Activated CD4-positive, alpha-beta T cell treated with anti-CD3 and anti-CD28 coated beads, Interleukin-2, amount 10 ng/mL, durations not matched to agents 7 days and 5 days (primary cell): ENCODE data around the gene CAB39L. TPM values are rescaled to one million over a fixed set of nuclear protein-coding genes. Genes with fewer than 3 reads are reported as not detected.

ENCODE experiments used
- CTCF ChIA-PET: fragments of 350-600 bp; sonication (Branson Sonifier 250); formaldehyde crosslinking; loops from one replicate; lab custom pipeline; 2021; ENCODE audit warnings: antibody characterized with exemption; lab: Charles Lee
- POLR2A ChIA-PET: fragments of 350-600 bp; sonication (Branson Sonifier 250); formaldehyde crosslinking; loops from one replicate; lab custom pipeline; 2021; ENCODE audit warnings: antibody characterized with exemption; lab: Charles Lee
- DNase-seq: peaks from one replicate; pipeline ENCODE4 v3.0.0-alpha.2; 2020
- H3K27ac Mint-ChIP-seq: one replicate; pipeline ENCODE4 v1.8.0; 2021; ENCODE audit warnings: mild to moderate bottlenecking, moderate library complexity, mixed read lengths
- H3K27me3 Mint-ChIP-seq: one replicate; pipeline ENCODE4 v1.8.0; 2021; ENCODE audit warnings: mixed read lengths
- H3K36me3 Mint-ChIP-seq: one replicate; pipeline ENCODE4 v1.8.0; 2021; ENCODE audit warnings: low read depth, mixed read lengths
- H3K4me1 Mint-ChIP-seq: one replicate; pipeline ENCODE4 v1.8.0; 2021; ENCODE audit warnings: mixed read lengths
- H3K4me3 Mint-ChIP-seq: one replicate; pipeline ENCODE4 v1.8.0; 2021; ENCODE audit warnings: mild to moderate bottlenecking, moderate library complexity, mixed read lengths
- H3K9me3 Mint-ChIP-seq: one replicate; pipeline ENCODE4 v1.8.0; 2021; ENCODE audit warnings: mixed read lengths
- total RNA-seq, 2 experiments: library from RNA; stranded (reverse); gene quantifications; one replicate each; pipeline ENCODE4 v1.2.3, GENCODE V29; 2021

Gene CAB39L
- total RNA-seq, 2 experiments from 2014 or later = 3.1 to 3.5 TPM

GRCh38 chr13:49437705-49438104 lies 6.2 kb downstream of the CAB39L start:
- no peak for DNase-seq
- peaks cover 11% of the 10 kb centered on the region for H3K4me1 Mint-ChIP-seq
- POLR2A ChIA-PET = no interaction called here

GRCh38 chr13:49436890-49437289 lies 7.0 kb downstream of the CAB39L start:
- no peak overlapping the region for H3K4me3 Mint-ChIP-seq
- no peak overlapping the region for H3K27ac Mint-ChIP-seq
- H3K4me1 Mint-ChIP-seq = peaks cover 3% of the 10 kb centered on the region
- ChIA-PET CTCF (interaction anchor here (1.3 to 1.6 kb wide), 2 partner anchors 21 to 150 kb away, joined by 3 to 4 read pairs; no protein-coding TSS in a partner anchor), POLR2A (no interaction called here)
- H3K36me3 Mint-ChIP-seq = no peaks in the 10 kb centered on the region
- no peaks in the 10 kb centered on the region for H3K9me3 Mint-ChIP-seq
- no peaks in the 10 kb centered on the region for H3K27me3 Mint-ChIP-seq
- DNase-seq = no peak

More at GRCh38 chr13:49437705-49438104, 6.2 kb downstream of the CAB39L start:
- Mint-ChIP-seq H3K36me3 (no peaks in the 10 kb centered on the region), H3K27ac (no peak overlapping the region), H3K9me3 (no peaks in the 10 kb centered on the region), H3K4me3 (no peak overlapping the region), H3K27me3 (no peaks in the 10 kb centered on the region)
- CTCF ChIA-PET = interaction anchor here (0.9 kb wide), 1 partner anchor 10 kb away, joined by 3 read pairs; no protein-coding TSS in a partner anchor

- Mint-ChIP-seq H3K27ac (no peak overlapping the region), H3K9me3 (no peaks in the 10 kb centered on the region), H3K4me3 (no peak overlapping the region), H3K27me3 (no peaks in the 10 kb centered on the region), H3K4me1 (no peaks in the 10 kb centered on the region), H3K36me3 (no peaks in the 10 kb centered on the region)
- ChIA-PET POLR2A (no interaction called here), CTCF (interaction anchor here (0.6 to 1.6 kb wide), 4 partner anchors 20 to 150 kb away, joined by 3 to 6 read pairs (median 4); no protein-coding TSS in a partner anchor)
- no peak for DNase-seq
Observed at GRCh38 chr13:49435992-49436391, 7.9 kb downstream of the CAB39L start.

GRCh38 chr13:49429121-49429520 lies 14.7 kb downstream of the CAB39L start:
- no peaks in the 10 kb centered on the region for H3K9me3 Mint-ChIP-seq
- no peaks in the 10 kb centered on the region for H3K27me3 Mint-ChIP-seq
- POLR2A ChIA-PET = no interaction called here
- H3K4me1 Mint-ChIP-seq = no peaks in the 10 kb centered on the region
- no peak for DNase-seq
- no peak overlapping the region for H3K4me3 Mint-ChIP-seq
- CTCF ChIA-PET = interaction anchor here (1.2 kb wide), 1 partner anchor 12 kb away, joined by 3 read pairs; no protein-coding TSS in a partner anchor
- no peaks in the 10 kb centered on the region for H3K36me3 Mint-ChIP-seq
- H3K27ac Mint-ChIP-seq = no peak overlapping the region

DNA sequence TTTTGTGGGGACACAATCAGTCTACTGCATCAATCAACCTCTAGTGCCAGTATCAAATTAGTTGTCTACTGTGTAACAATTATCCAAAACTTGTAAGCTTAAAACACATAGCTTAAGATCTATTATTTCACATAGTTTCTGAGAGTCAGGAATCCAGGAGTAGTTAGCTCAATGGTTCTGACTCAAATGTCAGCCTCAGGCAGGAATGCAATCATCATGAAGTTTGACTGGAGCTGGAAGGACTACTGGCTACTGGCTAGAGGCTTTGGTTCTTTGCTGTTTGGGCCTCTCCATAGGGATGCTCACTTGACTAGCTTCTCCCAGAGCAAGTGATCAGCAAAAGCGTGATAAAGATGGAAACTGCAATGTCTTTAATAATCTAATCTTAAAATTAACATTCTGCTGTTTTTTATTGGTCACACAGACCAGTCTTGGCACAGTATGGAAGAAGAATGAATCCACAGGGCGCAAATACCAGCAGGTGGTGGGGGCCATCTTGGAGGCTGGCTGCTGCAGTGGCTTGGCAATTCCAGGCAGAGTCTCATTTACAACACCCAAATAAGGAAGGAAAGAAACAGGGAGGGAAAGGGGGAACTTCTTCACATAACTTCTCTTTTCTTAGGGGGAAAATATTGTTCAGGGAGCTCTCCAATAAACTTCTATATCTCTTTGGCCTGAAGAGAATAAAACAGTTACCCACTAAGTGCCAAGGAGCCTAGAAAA lies 15.7 kb downstream of the CAB39L start:
- Mint-ChIP-seq H3K27me3 (no peaks in the 10 kb centered on the region), H3K4me3 (no peak overlapping the region), H3K36me3 (no peaks in the 10 kb centered on the region), H3K9me3 (no peaks in the 10 kb centered on the region), H3K27ac (no peak overlapping the region), H3K4me1 (no peaks in the 10 kb centered on the region)
- ChIA-PET CTCF (interaction anchor here (0.9 to 1.2 kb wide), 3 partner anchors 9 to 13 kb away, joined by 3 read pairs; no protein-coding TSS in a partner anchor), POLR2A (no interaction called here)
- DNase-seq = no peak

- Mint-ChIP-seq H3K36me3 (no peaks in the 10 kb centered on the region), H3K27ac (no peak overlapping the region), H3K27me3 (no peaks in the 10 kb centered on the region), H3K4me1 (no peaks in the 10 kb centered on the region), H3K9me3 (no peaks in the 10 kb centered on the region), H3K4me3 (no peak overlapping the region)
- ChIA-PET CTCF (no interaction called here), POLR2A (no interaction called here)
- DNase-seq = no peak
Observed at GRCh38 chr13:49424011-49424560, 19.8 kb downstream of the CAB39L start.

- H3K4me3 Mint-ChIP-seq = no peak overlapping the region
- no peaks in the 10 kb centered on the region for H3K9me3 Mint-ChIP-seq
- H3K27ac Mint-ChIP-seq = no peak overlapping the region
- no peaks in the 10 kb centered on the region for H3K27me3 Mint-ChIP-seq
- ChIA-PET POLR2A (no interaction called here), CTCF (interaction anchor here (1.0 to 1.2 kb wide), 2 partner anchors 11 to 22 kb away, joined by 3 to 4 read pairs; partner anchors contain the start of gene CAB39L)
- H3K36me3 Mint-ChIP-seq = no peaks in the 10 kb centered on the region
- H3K4me1 Mint-ChIP-seq = no peaks in the 10 kb centered on the region
- peak; percentile 26 for DNase-seq
Observed at GRCh38 chr13:49421391-49421790, 22.5 kb downstream of the CAB39L start.

DNA sequence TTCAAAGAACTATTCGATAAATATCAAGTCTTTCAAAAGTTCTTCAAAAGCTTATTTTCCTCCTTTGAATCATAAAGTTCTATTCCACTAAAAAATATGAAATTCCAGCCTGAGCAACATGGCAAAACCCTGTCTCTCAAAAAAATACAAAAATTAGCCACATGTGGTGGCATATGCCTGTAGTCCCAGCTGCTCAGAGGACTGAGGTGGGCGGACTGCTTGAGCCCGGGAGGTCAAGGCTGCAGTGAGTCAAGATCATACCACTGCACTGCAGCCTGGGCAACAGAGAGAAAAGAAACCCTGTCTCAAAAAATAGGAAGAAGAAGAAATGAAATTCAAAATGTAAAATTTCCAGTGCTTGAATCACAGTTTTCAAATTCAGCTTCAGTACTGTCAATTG lies 24.6 kb downstream of the CAB39L start:
- Mint-ChIP-seq H3K4me3 (no peak overlapping the region), H3K9me3 (no peaks in the 10 kb centered on the region), H3K4me1 (no peaks in the 10 kb centered on the region), H3K36me3 (no peaks in the 10 kb centered on the region), H3K27ac (no peak overlapping the region), H3K27me3 (no peaks in the 10 kb centered on the region)
- POLR2A ChIA-PET = no interaction called here
- no peak for DNase-seq
- CTCF ChIA-PET = no interaction called here

GRCh38 chr13:49418206-49418605 lies 25.7 kb downstream of the CAB39L start:
- POLR2A ChIA-PET = no interaction called here
- H3K9me3 Mint-ChIP-seq = no peaks in the 10 kb centered on the region
- CTCF ChIA-PET = no interaction called here
- H3K27me3 Mint-ChIP-seq = no peaks in the 10 kb centered on the region
- H3K4me3 Mint-ChIP-seq = no peak overlapping the region
- no peak overlapping the region for H3K27ac Mint-ChIP-seq
- no peaks in the 10 kb centered on the region for H3K4me1 Mint-ChIP-seq
- no peak for DNase-seq
- H3K36me3 Mint-ChIP-seq = no peaks in the 10 kb centered on the region

- Mint-ChIP-seq H3K4me3 (no peak overlapping the region), H3K36me3 (no peaks in the 10 kb centered on the region), H3K27me3 (no peaks in the 10 kb centered on the region), H3K9me3 (no peaks in the 10 kb centered on the region), H3K4me1 (no peaks in the 10 kb centered on the region), H3K27ac (no peak overlapping the region)
- ChIA-PET CTCF (no interaction called here), POLR2A (no interaction called here)
- DNase-seq = no peak
Observed at GRCh38 chr13:49417161-49417560, 26.7 kb downstream of the CAB39L start.

GRCh38 chr13:49412749-49413148 lies 31.1 kb downstream of the CAB39L start:
- ChIA-PET POLR2A (no interaction called here), CTCF (no interaction called here)
- no peak for DNase-seq
- no peaks in the 10 kb centered on the region for H3K9me3 Mint-ChIP-seq
- H3K4me3 Mint-ChIP-seq = no peak overlapping the region
- H3K27ac Mint-ChIP-seq = no peak overlapping the region
- H3K36me3 Mint-ChIP-seq = no peaks in the 10 kb centered on the region
- H3K4me1 Mint-ChIP-seq = no peaks in the 10 kb centered on the region
- H3K27me3 Mint-ChIP-seq = no peaks in the 10 kb centered on the region

DNA sequence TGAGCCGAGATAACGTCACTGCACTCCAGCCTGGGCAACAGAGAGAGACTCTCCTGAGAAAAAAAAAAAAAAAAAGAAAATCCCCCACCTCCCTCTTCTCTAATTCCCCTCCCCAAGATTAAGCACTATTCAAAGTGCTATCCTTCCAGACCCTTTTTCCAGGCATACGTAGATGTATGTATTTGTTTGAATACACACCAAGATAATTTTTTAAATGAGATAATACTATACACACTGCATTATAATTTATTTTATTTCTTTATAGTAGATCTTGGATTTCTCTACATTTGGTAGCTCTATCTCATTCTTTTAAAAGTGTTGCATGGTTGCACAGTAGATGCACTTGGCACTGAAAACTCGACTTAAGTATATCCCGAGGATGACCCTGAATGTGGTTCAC lies 32.5 kb downstream of the CAB39L start:
- DNase-seq = no peak
- Mint-ChIP-seq H3K36me3 (no peaks in the 10 kb centered on the region), H3K27me3 (no peaks in the 10 kb centered on the region), H3K4me3 (no peak overlapping the region), H3K27ac (no peak overlapping the region), H3K4me1 (no peaks in the 10 kb centered on the region), H3K9me3 (no peaks in the 10 kb centered on the region)
- ChIA-PET POLR2A (no interaction called here), CTCF (interaction anchor here (0.7 kb wide), 1 partner anchor 23 kb away, joined by 4 read pairs; no protein-coding TSS in a partner anchor)

DNA sequence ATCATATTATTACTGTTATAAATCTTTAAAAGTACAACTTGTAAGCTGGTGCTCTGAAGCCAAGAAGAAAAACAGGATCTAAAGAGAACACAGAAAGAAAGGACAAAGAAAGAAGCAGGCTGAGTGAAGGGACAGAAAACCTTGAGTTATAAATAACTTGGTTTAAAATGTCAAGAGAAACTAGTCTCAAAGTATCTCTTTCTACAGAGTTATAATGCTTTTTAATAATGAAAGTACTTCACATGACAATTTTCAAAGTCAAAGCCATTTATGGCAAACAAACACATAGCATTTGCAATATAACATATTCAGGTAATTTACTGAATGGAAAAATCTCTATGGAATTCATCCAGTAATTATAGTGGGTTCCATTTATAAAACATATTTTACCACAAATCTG lies 33.4 kb downstream of the CAB39L start:
- no peak overlapping the region for H3K4me3 Mint-ChIP-seq
- H3K36me3 Mint-ChIP-seq = peaks cover under 1% of the 10 kb centered on the region
- H3K27me3 Mint-ChIP-seq = no peaks in the 10 kb centered on the region
- no peaks in the 10 kb centered on the region for H3K4me1 Mint-ChIP-seq
- ChIA-PET POLR2A (no interaction called here), CTCF (no interaction called here)
- no peak for DNase-seq
- H3K9me3 Mint-ChIP-seq = peaks cover 3% of the 10 kb centered on the region
- H3K27ac Mint-ChIP-seq = no peak overlapping the region
